NCI-H1105 (cell line): Measurements from ENCODE around the gene TUBA8.
"Not testable (repeated sequence)": the region's sequence is repeated elsewhere in the genome, so short reads cannot be mapped to it uniquely, and the experiment has no call there.

Experiments used
- DNase-seq: peaks from one replicate; lab custom pipeline; 2025; lab: John Stamatoyannopoulos, UW

Gene TUBA8

DNA sequence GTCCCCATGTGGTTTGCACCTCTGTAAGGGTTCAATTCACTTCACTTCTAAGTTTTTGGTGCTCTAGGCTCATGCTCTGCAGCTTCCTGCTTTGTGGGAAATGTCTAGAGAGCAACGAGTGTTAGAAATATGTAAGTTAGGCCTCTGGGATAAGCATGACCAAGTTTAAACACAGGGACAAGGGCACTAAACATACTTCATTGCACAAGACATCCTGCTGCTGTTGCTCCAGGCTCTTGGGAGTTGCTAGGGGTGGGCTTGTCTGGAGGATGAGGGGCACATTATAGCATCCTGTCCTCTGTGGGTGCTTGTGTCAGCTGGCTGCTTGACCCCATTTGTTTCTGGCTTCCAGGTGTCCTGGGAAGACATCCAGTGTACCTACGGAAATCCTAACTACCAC, 62.8 kb downstream of the TUBA8 start:
- not testable (repeated sequence) for DNase-seq
